Lung (tissue), 12 donors: Measurements from ENCODE around the gene TMPRSS12. TPM values are rescaled to one million over a fixed set of nuclear protein-coding genes. Genes with fewer than 3 reads are reported as not detected.
"Not testable (repeated sequence)": the region's sequence is repeated elsewhere in the genome, so short reads cannot be mapped to it uniquely, and the experiment has no call there.

Experiments
- ATAC-seq: fragments of 200-7000 bp; cut with Tn5 transposase; one replicate; pipeline ENCODE4 v1.9.1; 2020; ENCODE audit warnings: moderate number of reproducible peaks; ENCODE audit not compliant: insufficient read depth, low FRiP score
- DNase-seq, 3 donors: peaks; one replicate each; pipeline ENCODE4 v3.0.0-alpha.2; 2013 to 2017
- H3K27ac ChIP-seq, 2 donors: one replicate each; pipeline ENCODE4 v1.5.1; 2013; ENCODE audit warnings: mild to moderate bottlenecking in 2 of 2, moderate library complexity in 2 of 2, control low read depth in 1 of 2, inconsistent platforms in 1 of 2, low read depth in 1 of 2, low read length in 1 of 2
- H3K27me3 ChIP-seq, 3 donors: one replicate each; pipeline ENCODE4 v1.5.1; 2013; ENCODE audit warnings: low read length in 2 of 3; ENCODE audit not compliant: control insufficient read depth in 3 of 3, insufficient read depth in 3 of 3
- H3K36me3 ChIP-seq, 4 donors: one replicate each; pipeline ENCODE4 v1.5.1; 2013; ENCODE audit warnings: low read length in 4 of 4, mild to moderate bottlenecking in 1 of 4, moderate library complexity in 1 of 4; ENCODE audit not compliant: control insufficient read depth in 4 of 4, insufficient read depth in 4 of 4
- H3K4me1 ChIP-seq, 5 donors: one replicate each; pipeline ENCODE4 v1.5.1; 2013; ENCODE audit warnings: low read length in 5 of 5, mild to moderate bottlenecking in 2 of 5, moderate library complexity in 1 of 5; ENCODE audit not compliant: control insufficient read depth in 5 of 5, insufficient read depth in 5 of 5
- H3K4me3 ChIP-seq: one replicate; pipeline ENCODE4 v1.5.1; 2013; ENCODE audit warnings: mild to moderate bottlenecking, control low read depth, moderate library complexity
- H3K9ac ChIP-seq, 2 donors: one replicate each; pipeline ENCODE4 v1.5.1; 2013; ENCODE audit warnings: low read length in 2 of 2, control low read depth in 1 of 2; ENCODE audit not compliant: insufficient read depth in 1 of 2
- H3K9me3 ChIP-seq, 4 donors: one replicate each; pipeline ENCODE4 v1.5.1; 2013; ENCODE audit warnings: low read length in 3 of 4, mild to moderate bottlenecking in 1 of 4, moderate library complexity in 1 of 4; ENCODE audit not compliant: control insufficient read depth in 4 of 4, insufficient read depth in 3 of 4
- WGBS, 2 donors: extraction: QIAGEN DNeasy Blood & Tissue Kit; methylation state at CpG; one replicate each; pipeline ENCODE4 v1.1.7; 2013; 5-methylcytosine and 5-hydroxymethylcytosine counted together
- polyA plus RNA-seq, 2 donors: library from polyadenylated mRNA; stranded (reverse); fragments of 200-250 nt; gene quantifications; one replicate each; pipeline ENCODE4 v1.2.1, GENCODE V29; 2013
- total RNA-seq, 2 donors: library from RNA; depleted of rRNA in 1 of 2; stranded (reverse); fragments of >200 nt in 1 of 2; gene quantifications; one replicate each; pipeline ENCODE4 v1.2.1, GENCODE V29; 2014 to 2021
- TF ChIP-seq, protein P1 (sequence below): IDR thresholded peaks from 2 replicates; pipeline ENCODE4 v1.5.1; 2012; ENCODE audit warnings: mild to moderate bottlenecking; ENCODE audit errors: control extremely low read depth, extremely low read depth
- donor health status: control.
- donor health status: control.
- donor health status: Bipolar disorder and iron deficiency.
- donor health status: healthy.
- donor health status: DM: yes; HTN: yes; CAD: no.

The TMPRSS12 gene
- total and polyA plus RNA-seq, 4 donors = not detected

DNA sequence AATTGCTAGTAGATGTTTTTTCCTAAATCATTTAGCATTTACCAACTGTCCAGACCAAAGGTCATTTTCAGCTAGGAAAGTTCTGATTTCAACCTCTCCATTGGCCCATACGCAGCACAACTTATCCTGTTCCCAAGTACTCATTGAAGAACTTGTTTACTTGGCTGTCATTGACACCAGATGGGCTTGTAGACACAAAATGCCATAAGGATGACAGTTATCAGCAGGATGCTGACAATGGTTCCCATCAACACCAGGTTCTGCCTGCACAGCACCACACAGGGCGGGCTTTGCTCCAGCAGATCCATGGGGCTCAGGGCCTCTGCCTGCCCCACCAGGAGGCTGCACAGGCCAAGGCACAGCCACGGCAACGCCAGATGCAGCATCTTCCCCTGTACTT, 36.5 kb upstream of the TMPRSS12 start:
- ATAC-seq (no peak), DNase-seq (no peak)
- 94 to 98% methylated on average over 4 of the region's 4 CpGs for WGBS, 2 donors

DNA sequence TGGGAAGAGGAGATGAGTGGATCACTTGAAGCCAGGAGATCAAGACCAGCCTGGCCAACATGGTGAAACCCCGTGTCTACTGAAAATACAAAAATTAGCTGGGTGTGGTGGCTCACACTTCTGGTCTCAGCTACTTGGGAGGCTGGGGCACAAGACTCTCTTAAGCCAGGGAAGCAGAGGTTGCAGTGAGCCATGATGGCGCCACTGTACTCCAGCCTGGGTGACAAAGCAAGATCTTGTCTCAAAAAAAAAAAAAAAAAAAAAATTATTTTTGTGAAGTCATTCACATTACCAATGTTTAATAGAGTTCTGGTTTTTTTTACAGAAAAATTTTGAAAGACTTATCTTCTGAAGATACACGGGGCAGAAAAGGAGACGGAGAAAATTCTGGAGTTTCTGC, 33.6 kb upstream of the TMPRSS12 start:
- DNase-seq, H3K4me3 ChIP-seq, H3K27ac ChIP-seq, ATAC-seq, H3K27me3 ChIP-seq, H3K4me1 ChIP-seq, H3K9ac ChIP-seq, H3K9me3 ChIP-seq: not testable (repeated sequence)
- H3K36me3 ChIP-seq = peaks cover 9 to 23% (median 22%) of the 10 kb centered on the region in 4 donors
- WGBS, 2 donors = 97 to 100% methylated on average over 4 of the region's 4 CpGs

More for the DNA sequence above, 36.5 kb upstream of the TMPRSS12 start:
- TF ChIP-seq, protein P1, sequence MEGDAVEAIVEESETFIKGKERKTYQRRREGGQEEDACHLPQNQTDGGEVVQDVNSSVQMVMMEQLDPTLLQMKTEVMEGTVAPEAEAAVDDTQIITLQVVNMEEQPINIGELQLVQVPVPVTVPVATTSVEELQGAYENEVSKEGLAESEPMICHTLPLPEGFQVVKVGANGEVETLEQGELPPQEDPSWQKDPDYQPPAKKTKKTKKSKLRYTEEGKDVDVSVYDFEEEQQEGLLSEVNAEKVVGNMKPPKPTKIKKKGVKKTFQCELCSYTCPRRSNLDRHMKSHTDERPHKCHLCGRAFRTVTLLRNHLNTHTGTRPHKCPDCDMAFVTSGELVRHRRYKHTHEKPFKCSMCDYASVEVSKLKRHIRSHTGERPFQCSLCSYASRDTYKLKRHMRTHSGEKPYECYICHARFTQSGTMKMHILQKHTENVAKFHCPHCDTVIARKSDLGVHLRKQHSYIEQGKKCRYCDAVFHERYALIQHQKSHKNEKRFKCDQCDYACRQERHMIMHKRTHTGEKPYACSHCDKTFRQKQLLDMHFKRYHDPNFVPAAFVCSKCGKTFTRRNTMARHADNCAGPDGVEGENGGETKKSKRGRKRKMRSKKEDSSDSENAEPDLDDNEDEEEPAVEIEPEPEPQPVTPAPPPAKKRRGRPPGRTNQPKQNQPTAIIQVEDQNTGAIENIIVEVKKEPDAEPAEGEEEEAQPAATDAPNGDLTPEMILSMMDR = no peak
- no peak overlapping the region for H3K9ac ChIP-seq
- H3K4me3 ChIP-seq = no peak overlapping the region
- no peak overlapping the region for H3K27ac ChIP-seq
- H3K9me3 ChIP-seq = no peaks in the 10 kb centered on the region
- no peaks in the 10 kb centered on the region for H3K4me1 ChIP-seq
- H3K36me3 ChIP-seq = peaks cover 6 to 15% (median 13%) of the 10 kb centered on the region in 4 donors
- H3K27me3 ChIP-seq = no peaks in the 10 kb centered on the region

DNA sequence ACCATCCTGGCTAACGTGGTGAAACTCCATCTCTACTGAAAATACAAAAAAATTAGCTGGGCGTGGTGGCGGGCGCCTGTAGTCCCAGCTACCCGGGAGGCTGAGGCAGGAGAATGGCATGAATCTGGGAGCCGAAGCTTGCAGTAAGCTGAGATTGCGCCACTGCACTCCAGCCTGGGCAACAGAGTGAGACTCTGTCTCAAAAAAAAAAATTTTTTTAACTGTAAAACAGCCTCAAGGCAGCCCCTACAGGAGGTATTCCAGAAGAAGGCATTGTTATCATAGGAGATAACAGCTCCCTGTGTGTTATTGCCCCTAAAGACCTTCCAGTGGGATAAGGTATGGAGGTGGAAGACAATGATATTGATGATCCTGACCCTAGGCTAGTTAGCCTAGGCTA, 27.8 kb upstream of the TMPRSS12 start:
- H3K27ac ChIP-seq, H3K4me1 ChIP-seq, H3K9me3 ChIP-seq, DNase-seq, H3K9ac ChIP-seq, ATAC-seq, H3K27me3 ChIP-seq, H3K4me3 ChIP-seq: not testable (repeated sequence)
- peaks cover 16 to 49% (median 42%) of the 10 kb centered on the region in 4 donors for H3K36me3 ChIP-seq
- WGBS, 2 donors = 95 to 98% methylated on average over 7 of the region's 7 CpGs

DNA sequence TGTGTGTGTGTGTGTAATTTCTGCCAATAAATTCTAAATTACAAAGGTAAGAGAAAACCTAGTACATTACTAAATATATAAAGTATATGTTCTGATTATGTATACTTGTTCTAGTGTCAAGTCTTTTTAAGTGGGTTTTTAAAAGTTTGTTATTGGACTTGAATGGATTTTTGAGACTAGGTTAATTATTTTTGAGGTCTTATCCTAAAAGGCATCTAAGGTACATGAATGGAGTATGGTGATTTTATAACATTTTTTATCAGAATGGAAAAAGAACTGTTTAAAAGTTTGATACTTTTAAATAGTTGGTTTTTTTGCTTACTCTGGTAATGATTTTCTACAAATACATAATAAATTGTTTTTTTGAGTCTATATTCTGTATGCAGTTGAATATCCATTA, 22.5 kb upstream of the TMPRSS12 start:
- Histone ChIP-seq H3K9ac (no peak overlapping the region), H3K4me3 (no peak overlapping the region), H3K36me3 (peaks cover 5 to 22% (median 21%) of the 10 kb centered on the region in 4 donors), H3K4me1 (peaks cover 0 to 3% (median 0%) of the 10 kb centered on the region in 5 donors), H3K9me3 (no peaks in the 10 kb centered on the region), H3K27me3 (no peaks in the 10 kb centered on the region), H3K27ac (no peak overlapping the region)
- DNase-seq = no peak
- TF ChIP-seq, protein P1 = no peak
- ATAC-seq = no peak
